IMR-90 (cell line): Measurements from ENCODE around the gene TBC1D10A. TPM values are rescaled to one million over a fixed set of nuclear protein-coding genes. Genes with fewer than 3 reads are reported as not detected.

Experiments
- ATAC-seq: fragments of 200-7000 bp; cut with Tn5 transposase; 2 replicates; pipeline ENCODE4 v1.9.1; 2020; ENCODE audit warnings: low read depth, mild to moderate bottlenecking, moderate library complexity
- BruUV-seq: library from RNA; stranded (reverse); fragments of 400-500 nt; replicated peaks from 2 replicates; lab custom pipeline; 2021; lab: Mats Ljungman, UMichigan
- CTCF ChIA-PET: fragments of 300-600 bp; formaldehyde crosslinking; extraction: SDS; loops from one replicate; lab custom pipeline; 2021; ENCODE audit warnings: antibody characterized with exemption; lab: Yijun Ruan, JAX
- POLR2A ChIA-PET: fragments of 300-600 bp; sonication (Branson Sonifier 250); formaldehyde crosslinking; loops from one replicate; lab custom pipeline; 2022; ENCODE audit warnings: antibody characterized with exemption; ENCODE audit not compliant: unreplicated experiment; lab: Charles Lee
- DNase-seq: peaks from one replicate; pipeline ENCODE4 v3.0.0; 2013
- H2AFZ ChIP-seq: replicated peaks from 2 replicates; pipeline ENCODE3; 2013; ENCODE audit warnings: low read length, mild to moderate bottlenecking; ENCODE audit not compliant: poor library complexity
- H2AK5ac ChIP-seq: 2 replicates; pipeline ENCODE4 v1.6.1; 2013; ENCODE audit warnings: low read depth, low read length, inconsistent platforms
- H2AK9ac ChIP-seq: replicated peaks from 2 replicates; pipeline ENCODE3; 2013; ENCODE audit warnings: mild to moderate bottlenecking, low read depth, low read length, moderate library complexity; ENCODE audit not compliant: poor library complexity
- H2BK120ac ChIP-seq: 2 replicates; pipeline ENCODE4 v1.6.1; 2013; ENCODE audit warnings: low read depth, low read length, inconsistent platforms
- H2BK15ac ChIP-seq: 3 replicates; pipeline ENCODE4 v1.6.1; 2013; ENCODE audit warnings: low read depth, low read length, inconsistent platforms
- H2BK20ac ChIP-seq: 2 replicates; pipeline ENCODE4 v1.6.1; 2013; ENCODE audit warnings: low read depth, mild to moderate bottlenecking, inconsistent platforms, low read length, moderate library complexity
- H2BK5ac ChIP-seq: 2 replicates; pipeline ENCODE4 v1.6.1; 2013; ENCODE audit warnings: mild to moderate bottlenecking, low read depth, low read length, inconsistent platforms; ENCODE audit not compliant: poor library complexity, severe bottlenecking
- H3K14ac ChIP-seq: replicated peaks from 2 replicates; pipeline ENCODE4 v1.6.1; 2013; ENCODE audit warnings: low read depth, low read length, inconsistent platforms
- H3K18ac ChIP-seq: 2 replicates; pipeline ENCODE4 v1.6.1; 2013; ENCODE audit warnings: low read depth, low read length, control low read depth
- H3K23ac ChIP-seq: 2 replicates; pipeline ENCODE4 v1.6.1; 2013; ENCODE audit warnings: low read depth, low read length, inconsistent platforms
- H3K27ac ChIP-seq: 2 replicates; pipeline ENCODE4 v1.5.1; 2013; ENCODE audit warnings: mild to moderate bottlenecking, control low read depth, low read length; ENCODE audit not compliant: insufficient read depth
- H3K27me3 ChIP-seq: 2 replicates; pipeline ENCODE4 v1.6.1; 2013; ENCODE audit warnings: low read length; ENCODE audit not compliant: control insufficient read depth, insufficient read depth
- H3K36me3 ChIP-seq: 2 replicates; pipeline ENCODE4 v1.6.1; 2013; ENCODE audit warnings: low read length, mixed read lengths; ENCODE audit not compliant: control insufficient read depth, insufficient read depth
- H3K4ac ChIP-seq: 2 replicates; pipeline ENCODE4 v1.6.1; 2013; ENCODE audit warnings: low read depth, low read length, inconsistent platforms
- H3K4me1 ChIP-seq: 2 replicates; pipeline ENCODE4 v1.6.1; 2013; ENCODE audit warnings: low read length, mixed read lengths; ENCODE audit not compliant: control insufficient read depth, insufficient read depth
- H3K4me2 ChIP-seq: 2 replicates; pipeline ENCODE4 v1.6.1; 2013; ENCODE audit warnings: low read depth, mild to moderate bottlenecking, control low read depth, low read length, moderate library complexity
- H3K4me3 ChIP-seq: 2 replicates; pipeline ENCODE4 v1.5.1; 2013; ENCODE audit warnings: low read depth, mild to moderate bottlenecking, control low read depth, low read length, moderate library complexity; ENCODE audit not compliant: insufficient read depth
- H3K56ac ChIP-seq: 2 replicates; pipeline ENCODE4 v1.6.1; 2013; ENCODE audit warnings: low read length, inconsistent platforms; ENCODE audit not compliant: insufficient read depth; ENCODE audit errors: extremely low read depth
- H3K79me1 ChIP-seq, 2 experiments: 2 replicates each; pipeline ENCODE4 v1.6.1; 2013; ENCODE audit warnings: low read length in 2 of 2, inconsistent platforms in 1 of 2, low read depth in 1 of 2
- H3K9ac ChIP-seq: 2 replicates; pipeline ENCODE4 v1.6.1; 2013; ENCODE audit warnings: low read depth, low read length, control low read depth
- H3K9me1 ChIP-seq: 2 replicates; pipeline ENCODE4 v1.6.1; 2013; ENCODE audit warnings: low read length, inconsistent platforms; ENCODE audit not compliant: insufficient read depth
- H3K9me3 ChIP-seq: 2 replicates; pipeline ENCODE4 v1.6.1; 2013; ENCODE audit warnings: low read length; ENCODE audit not compliant: control insufficient read depth, insufficient read depth
- H4K20me1 ChIP-seq: 2 replicates; pipeline ENCODE4 v1.6.1; 2013; ENCODE audit warnings: low read length, inconsistent platforms; ENCODE audit not compliant: insufficient read depth
- H4K5ac ChIP-seq: 2 replicates; pipeline ENCODE4 v1.6.1; 2013; ENCODE audit warnings: mild to moderate bottlenecking, low read depth, low read length, control low read depth
- H4K8ac ChIP-seq, 2 experiments: 2 replicates each; pipeline ENCODE4 v1.6.1; 2013; ENCODE audit warnings: low read depth in 2 of 2, low read length in 2 of 2, control low read depth in 1 of 2, inconsistent platforms in 1 of 2
- H4K91ac ChIP-seq: 2 replicates; pipeline ENCODE4 v1.6.1; 2013; ENCODE audit warnings: low read depth, low read length, inconsistent platforms; ENCODE audit not compliant: insufficient read depth
- BHLHE40 ChIP-seq: fragments of 150-350 bp; IDR thresholded peaks from 2 replicates; pipeline ENCODE4 v1.6.1; 2016; ENCODE audit warnings: mild to moderate bottlenecking, low read depth, low read length
- CEBPB ChIP-seq: IDR thresholded peaks from 2 replicates; pipeline ENCODE4 v1.6.1; 2012; ENCODE audit warnings: low read depth, low read length, improper control_type of control experiment
- CHD1 ChIP-seq: IDR thresholded peaks from 2 replicates; pipeline ENCODE4 v1.6.1; 2012; ENCODE audit warnings: low read depth, low read length, improper control_type of control experiment
- ELK1 ChIP-seq: fragments of 150-350 bp; IDR thresholded peaks from 2 replicates; pipeline ENCODE4 v1.6.1; 2016; ENCODE audit warnings: low read depth, mild to moderate bottlenecking, low read length, moderate library complexity, borderline replicate concordance
- FOS ChIP-seq: fragments of 150-350 bp; IDR thresholded peaks from 2 replicates; pipeline ENCODE4 v1.6.1; 2016; ENCODE audit warnings: low read depth, low read length
- MAFK ChIP-seq: IDR thresholded peaks from 2 replicates; pipeline ENCODE4 v1.6.1; 2012; ENCODE audit warnings: low read depth, low read length, improper control_type of control experiment
- MAZ ChIP-seq: IDR thresholded peaks from 2 replicates; pipeline ENCODE4 v1.6.1; 2012; ENCODE audit warnings: low read depth, mild to moderate bottlenecking, low read length, improper control_type of control experiment, moderate library complexity, borderline replicate concordance
- MXI1 ChIP-seq: IDR thresholded peaks from 2 replicates; pipeline ENCODE4 v1.6.1; 2012; ENCODE audit warnings: low read depth, mild to moderate bottlenecking, low read length, moderate library complexity, borderline replicate concordance
- NFE2L2 ChIP-seq: fragments of 150-350 bp; IDR thresholded peaks from 2 replicates; pipeline ENCODE4 v1.6.1; 2016; ENCODE audit warnings: low read depth, mild to moderate bottlenecking, low read length
- POLR2A ChIP-seq: IDR thresholded peaks from 2 replicates; pipeline ENCODE4 v1.6.1; 2012; ENCODE audit warnings: mild to moderate bottlenecking, low read depth, low read length
- RAD21 ChIP-seq: IDR thresholded peaks from 2 replicates; pipeline ENCODE4 v1.6.1; 2012; ENCODE audit warnings: low read length, improper control_type of control experiment
- RCOR1 ChIP-seq: IDR thresholded peaks from 2 replicates; pipeline ENCODE4 v1.6.1; 2012; ENCODE audit warnings: mild to moderate bottlenecking, low read length, improper control_type of control experiment; ENCODE audit not compliant: insufficient replicate concordance
- RFX5 ChIP-seq: IDR thresholded peaks from 2 replicates; pipeline ENCODE4 v1.8.0; 2012; ENCODE audit warnings: low read depth, mild to moderate bottlenecking, low read length, moderate library complexity
- SMC3 ChIP-seq: fragments of 150-350 bp; IDR thresholded peaks from 2 replicates; pipeline ENCODE4 v1.6.1; 2016; ENCODE audit warnings: low read depth, mild to moderate bottlenecking, antibody characterized with exemption, low read length, moderate library complexity
- WGBS, 2 experiments: methylation state at CpG; one replicate each; pipeline versions ENCODE4 v1.1.5 to v1.1.7; 2013; ENCODE audit warnings: missing lambda C conversion rate in 2 of 2; ENCODE audit not compliant: insufficient read length in 1 of 2; ENCODE audit errors: extremely low coverage in 2 of 2; 5-methylcytosine and 5-hydroxymethylcytosine counted together
- dilution Hi-C: fragments of 300-500 bp; cut with HindIII; formaldehyde crosslinking; loops from one replicate; pipeline ENCODE4 v1.14.3; 2018; ENCODE audit warnings: low sequenced_read_pairs; ENCODE audit not compliant: unreplicated experiment
- in situ Hi-C: fragments of 300-500 bp; cut with MboI; formaldehyde crosslinking; loops from 3 replicates; pipeline ENCODE4 v1.14.3; 2019; ENCODE audit warnings: low sequenced_read_pairs, inconsistent platforms, mixed read lengths
- intact Hi-C: fragments of 100-400 bp; cut with micrococcal nuclease; formaldehyde crosslinking; loops from 2 replicates; pipeline ENCODE4 v1.10.0; 2022
- polyA plus RNA-seq, 3 experiments: library from polyadenylated mRNA; depleted of rRNA; stranded (reverse); fragments of >200 nt; gene quantifications; 2 replicates each; pipeline ENCODE4 v1.2.3, GENCODE V29; 2012; ENCODE audit warnings: low replicate concordance in 1 of 3
- total RNA-seq: library from RNA; depleted of rRNA; stranded (reverse); fragments of >200 nt; gene quantifications from 2 replicates; pipeline ENCODE4 v1.2.3, GENCODE V29; 2012
- TF ChIP-seq, protein P1 (sequence below): fragments of 150-350 bp; IDR thresholded peaks from 2 replicates; pipeline ENCODE4 v1.6.1; 2017; ENCODE audit warnings: mild to moderate bottlenecking, antibody characterized with exemption, low read length, low read depth

The TBC1D10A gene
- total and polyA plus RNA-seq, 2 of the 4 experiments (the other 2 are of a cell fraction), result 16.3 to 33.1 TPM

GRCh38 chr22:30270832-30271231, 55.9 kb downstream of the TBC1D10A start (continued):
- 0 out of 2 replicates have a peak, but pooled peaks have one; percentile 26 for TF ChIP-seq FOS
- TF ChIP-seq, protein P1, sequence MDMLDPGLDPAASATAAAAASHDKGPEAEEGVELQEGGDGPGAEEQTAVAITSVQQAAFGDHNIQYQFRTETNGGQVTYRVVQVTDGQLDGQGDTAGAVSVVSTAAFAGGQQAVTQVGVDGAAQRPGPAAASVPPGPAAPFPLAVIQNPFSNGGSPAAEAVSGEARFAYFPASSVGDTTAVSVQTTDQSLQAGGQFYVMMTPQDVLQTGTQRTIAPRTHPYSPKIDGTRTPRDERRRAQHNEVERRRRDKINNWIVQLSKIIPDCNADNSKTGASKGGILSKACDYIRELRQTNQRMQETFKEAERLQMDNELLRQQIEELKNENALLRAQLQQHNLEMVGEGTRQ, result no peak

GRCh38 chr22:30268331-30268730, 58.4 kb downstream of the TBC1D10A start:
- TF ChIP-seq RFX5, result no peak
- no peak for TF ChIP-seq CEBPB
- TF ChIP-seq BHLHE40, result no peak
- TF ChIP-seq MAFK, result no peak
- TF ChIP-seq, protein P1, result no peak
- no peak for TF ChIP-seq ELK1
- no peak for TF ChIP-seq CHD1
- TF ChIP-seq RCOR1, result no peak
- no peak for TF ChIP-seq SMC3
- no peak for TF ChIP-seq RAD21
- TF ChIP-seq FOS, result no peak
- no peak for TF ChIP-seq NFE2L2
- TF ChIP-seq POLR2A, result no peak
- no peak for TF ChIP-seq MXI1
- no peak for TF ChIP-seq MAZ
- Histone ChIP-seq H3K4me3 (no peak overlapping the region), H2BK15ac (no peak overlapping the region), H3K9ac (no peak overlapping the region), H2BK20ac (no peak overlapping the region), H2AK9ac (no peak overlapping the region), H4K20me1 (no peaks in the 10 kb centered on the region), H3K18ac (no peak overlapping the region), H3K79me1 (no peaks in the 10 kb centered on the region), H3K36me3 (no peaks in the 10 kb centered on the region), H3K14ac (no peak overlapping the region), H4K5ac (no peak overlapping the region), H4K8ac (no peak overlapping the region), H3K27me3 (no peaks in the 10 kb centered on the region), H2AK5ac (no peak overlapping the region), H3K4me1 (peaks cover 1% of the 10 kb centered on the region; the same call in 1 of the 2 replicates), H3K27ac (no peak overlapping the region), H4K91ac (no peak overlapping the region), H3K4me2 (no peak overlapping the region), H3K23ac (no peak overlapping the region), H2AFZ (no peak overlapping the region), H3K9me3 (no peaks in the 10 kb centered on the region), H2BK5ac (no peak overlapping the region), H3K4ac (no peak overlapping the region), H3K9me1 (no peaks in the 10 kb centered on the region; the same call in 1 of the 2 replicates), H3K56ac (no peak overlapping the region), H2BK120ac (no peak overlapping the region)
- CTCF ChIA-PET, result no interaction called here
- intact Hi-C loops (no loop called here), in situ Hi-C loops (no loop called here), dilution Hi-C loops (no loop called here)
- 89% methylated on average over 6 of the region's 8 CpGs; no CpG with 5 or more reads in 1 of the 2 experiments for WGBS, 2 experiments
- no peak for ATAC-seq
- no peak for DNase-seq
- POLR2A ChIA-PET, result no interaction called here
- BruUV-seq, result no TSS peak
